Panc1 (cell line): ENCODE measurements around the gene SMTN. TPM values are rescaled to one million over a fixed set of nuclear protein-coding genes. Genes with fewer than 3 reads are reported as not detected.

Experiments used
- ATAC-seq: fragments of 200-7000 bp; cut with Tn5 transposase; 2 replicates; pipeline ENCODE4 v1.9.1; 2020; ENCODE audit warnings: mild to moderate bottlenecking, moderate library complexity
- BruUV-seq: library from RNA; stranded (reverse); fragments of 400-500 nt; replicated peaks from 2 replicates; lab custom pipeline; 2021; lab: Mats Ljungman, UMichigan
- CTCF ChIA-PET: fragments of 300-600 bp; sonication (Branson Sonifier 250); formaldehyde crosslinking; loops from one replicate; lab custom pipeline; 2022; ENCODE audit warnings: antibody characterized with exemption; lab: Charles Lee
- POLR2A ChIA-PET: fragments of 300-600 bp; sonication (Branson Sonifier 250); formaldehyde crosslinking; loops from one replicate; lab custom pipeline; 2022; ENCODE audit warnings: antibody characterized with exemption; lab: Charles Lee
- DNase-seq: peaks from one replicate; pipeline ENCODE4 v3.0.0-alpha.2; 2010; ENCODE audit warnings: low read depth, low spot score
- H3K27ac ChIP-seq: 2 replicates; pipeline ENCODE4 v1.5.1; 2011; ENCODE audit warnings: mild to moderate bottlenecking, low read length, inconsistent platforms
- H3K27me3 ChIP-seq: fragments of 200-500 bp; sonication (Bioruptor generic); 2 replicates; pipeline ENCODE4 v1.6.0; 2014; ENCODE audit warnings: low read length, inconsistent platforms; ENCODE audit not compliant: control insufficient read depth, insufficient read depth
- H3K36me3 ChIP-seq: fragments of 200-500 bp; sonication (Bioruptor generic); 2 replicates; pipeline ENCODE4 v1.5.1; 2014; ENCODE audit warnings: inconsistent platforms, mild to moderate bottlenecking, low read length, moderate library complexity; ENCODE audit not compliant: control insufficient read depth, insufficient read depth
- H3K4me1 ChIP-seq: 2 replicates; pipeline ENCODE4 v1.5.1; 2011; ENCODE audit warnings: inconsistent platforms, mild to moderate bottlenecking, low read length, moderate library complexity; ENCODE audit not compliant: control insufficient read depth, insufficient read depth
- H3K4me3 ChIP-seq, 2 experiments: 2 replicates each; pipeline ENCODE4 v1.5.1; 2011 to 2012; ENCODE audit warnings: low read depth in 2 of 2, low read length in 2 of 2, mild to moderate bottlenecking in 2 of 2, inconsistent platforms in 1 of 2, moderate library complexity in 1 of 2
- H3K9me3 ChIP-seq: fragments of 200-500 bp; sonication (Bioruptor generic); 2 replicates; pipeline ENCODE4 v1.5.1; 2014; ENCODE audit warnings: low read depth, mild to moderate bottlenecking, inconsistent platforms, low read length, moderate library complexity; ENCODE audit not compliant: control insufficient read depth, insufficient read depth
- CTCF ChIP-seq: fragments of 450-650 bp; IDR thresholded peaks from 2 replicates; pipeline ENCODE4 v1.5.1; 2017; ENCODE audit warnings: mild to moderate bottlenecking
- POLR2AphosphoS5 ChIP-seq: IDR thresholded peaks from 2 replicates; pipeline ENCODE4 v1.6.1; 2012; ENCODE audit warnings: mild to moderate bottlenecking, low read depth, low read length, moderate library complexity
- REST ChIP-seq, 2 experiments: IDR thresholded peaks; 2 replicates each; pipeline ENCODE4 v1.6.1; 2011 to 2012; ENCODE audit warnings: low read depth in 2 of 2, control low read depth in 1 of 2, low read length in 1 of 2, mild to moderate bottlenecking in 1 of 2, moderate library complexity in 1 of 2; ENCODE audit not compliant: insufficient read depth in 1 of 2
- SIN3A ChIP-seq: IDR thresholded peaks from 2 replicates; pipeline ENCODE4 v1.6.1; 2012; ENCODE audit warnings: low read depth, mild to moderate bottlenecking, low read length, moderate library complexity, borderline replicate concordance; ENCODE audit not compliant: insufficient read depth
- TCF7L2 ChIP-seq: IDR thresholded peaks from 2 replicates; pipeline ENCODE4 v1.6.1; 2011; ENCODE audit warnings: mild to moderate bottlenecking, low read depth, low read length, inconsistent platforms
- in situ Hi-C: cut with HindIII; loops from 2 replicates; pipeline ENCODE4 v1.10.0; 2016; ENCODE audit warnings: low sequenced_read_pairs, low pct_unique_long_range_greater_than_20kb
- intact Hi-C: fragments of 100-400 bp; cut with micrococcal nuclease; formaldehyde crosslinking; loops from one replicate; pipeline ENCODE4 v1.10.0; 2022; ENCODE audit not compliant: unreplicated experiment
- total RNA-seq: library from RNA; stranded (reverse); gene quantifications from one replicate; pipeline ENCODE4 v1.2.1, GENCODE V29; 2021; ENCODE audit not compliant: unreplicated experiment

The SMTN gene
- total RNA-seq, 1 experiment from 2014 or later, result 71.7 TPM

GRCh38 chr22:31120642-31121041 is 39.5 kb downstream of the SMTN start:
- Histone ChIP-seq H3K27me3 (no peaks in the 10 kb centered on the region), H3K4me3 (no peak overlapping the region), H3K27ac (no peak overlapping the region), H3K36me3 (no peaks in the 10 kb centered on the region), H3K9me3 (no peaks in the 10 kb centered on the region), H3K4me1 (no peaks in the 10 kb centered on the region)
- intact Hi-C loops, result no loop called here
- no peak for ATAC-seq
- TF ChIP-seq REST (IDR thresholded peaks at IDR 0.05; ENCODE audit: insufficient read depth in 1 of 2, low read depth in 2 of 2, low read length in 1 of 2), result no peak
- TF ChIP-seq SIN3A, result no peak
- TF ChIP-seq TCF7L2, result no peak
- TF ChIP-seq CTCF, result no peak
- TF ChIP-seq POLR2AphosphoS5, result no peak
- DNase-seq, result no peak
- POLR2A ChIA-PET, result interaction anchor here (0.6 kb wide), 1 partner anchor 152 kb away, joined by 4 read pairs; the partner anchor contains the start of gene MORC2
- CTCF ChIA-PET, result no interaction called here
- BruUV-seq, result no TSS peak
- in situ Hi-C loops, result no loop called here

GRCh38 chr22:31121403-31121802 is 40.3 kb downstream of the SMTN start:
- Histone ChIP-seq H3K4me3 (no peak overlapping the region), H3K27ac (no peak overlapping the region), H3K36me3 (no peaks in the 10 kb centered on the region), H3K9me3 (no peaks in the 10 kb centered on the region), H3K27me3 (no peaks in the 10 kb centered on the region), H3K4me1 (no peaks in the 10 kb centered on the region)
- BruUV-seq, result no TSS peak
- ChIA-PET POLR2A (no interaction called here), CTCF (no interaction called here)
- intact Hi-C loops, result no loop called here
- ATAC-seq (no peak), DNase-seq (no peak)
- in situ Hi-C loops, result no loop called here
- TF ChIP-seq CTCF (no peak), TCF7L2 (no peak), REST (IDR thresholded peaks at IDR 0.05; ENCODE audit: insufficient read depth in 1 of 2, low read depth in 2 of 2, low read length in 1 of 2) (no peak), SIN3A (no peak), POLR2AphosphoS5 (no peak)
